Measurements from ENCODE around the gene PTPRN2.

- no peak for TF ChIP-seq EZH2 (IDR thresholded peaks at IDR 0.05; ENCODE audit: low read length, missing control alignments)
- no peak for TF ChIP-seq CTCF (conservative IDR thresholded peaks at IDR 0.05 in 1 of 2, IDR thresholded peaks at IDR 0.05 in 1 of 2; ENCODE audit: low read depth in 1 of 2, low read length in 2 of 2)
Observed at GRCh38 chr7:158283016-158283974, 304.3 kb downstream of the PTPRN2 start.

Measured in fibroblast of lung (primary cell).